GM12892 (cell line): ENCODE measurements around the gene SCAMP2.

ENCODE experiments used
- DNase-seq: peaks from one replicate; pipeline ENCODE4 v3.0.0; 2011; ENCODE audit not compliant: insufficient read length
- FAIRE-seq: peaks from 2 replicates; lab custom pipeline; 2011; peaks lifted over from hg19 to GRCh38; lab: Jason Lieb, UNC
- POLR2A ChIP-seq: IDR thresholded peaks from 2 replicates; pipeline ENCODE4 v1.6.1; 2011; ENCODE audit warnings: low read depth, low read length, control low read depth
- POLR2AphosphoS5 ChIP-seq: IDR thresholded peaks from 2 replicates; pipeline ENCODE4 v1.6.1; 2011; ENCODE audit warnings: low read depth, low read length, control low read depth
- TAF1 ChIP-seq: IDR thresholded peaks from 2 replicates; pipeline ENCODE4 v1.6.1; 2011; ENCODE audit warnings: low read depth, mild to moderate bottlenecking, control low read depth, low read length, borderline replicate concordance

Gene SCAMP2

DNA sequence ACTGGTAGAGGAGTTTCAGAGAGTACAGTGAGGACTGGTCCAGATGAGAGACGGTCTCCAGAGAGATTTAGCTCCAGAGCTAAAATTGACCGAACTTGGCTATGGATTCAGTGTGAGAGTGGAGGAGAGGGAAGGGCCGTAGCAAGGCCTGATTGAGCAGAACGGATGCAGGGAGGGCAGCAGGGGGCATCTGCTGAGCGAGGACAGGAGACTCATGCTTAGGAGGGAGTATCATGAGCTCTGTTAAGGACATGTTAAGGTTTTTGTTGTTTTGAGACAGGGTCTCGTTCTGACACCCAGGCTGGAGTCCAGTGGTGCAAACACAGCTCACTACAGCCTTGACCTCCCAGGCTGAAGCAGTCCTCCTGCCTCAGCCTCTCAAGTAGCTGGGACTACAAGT is 68.2 kb downstream of the SCAMP2 start:
- DNase-seq = no peak
- no peak for FAIRE-seq
- TF ChIP-seq POLR2AphosphoS5 (0 out of 2 replicates have a peak, but pooled peaks have one; percentile 39), POLR2A (no peak; the same call in 1 of the 2 replicates)

DNA sequence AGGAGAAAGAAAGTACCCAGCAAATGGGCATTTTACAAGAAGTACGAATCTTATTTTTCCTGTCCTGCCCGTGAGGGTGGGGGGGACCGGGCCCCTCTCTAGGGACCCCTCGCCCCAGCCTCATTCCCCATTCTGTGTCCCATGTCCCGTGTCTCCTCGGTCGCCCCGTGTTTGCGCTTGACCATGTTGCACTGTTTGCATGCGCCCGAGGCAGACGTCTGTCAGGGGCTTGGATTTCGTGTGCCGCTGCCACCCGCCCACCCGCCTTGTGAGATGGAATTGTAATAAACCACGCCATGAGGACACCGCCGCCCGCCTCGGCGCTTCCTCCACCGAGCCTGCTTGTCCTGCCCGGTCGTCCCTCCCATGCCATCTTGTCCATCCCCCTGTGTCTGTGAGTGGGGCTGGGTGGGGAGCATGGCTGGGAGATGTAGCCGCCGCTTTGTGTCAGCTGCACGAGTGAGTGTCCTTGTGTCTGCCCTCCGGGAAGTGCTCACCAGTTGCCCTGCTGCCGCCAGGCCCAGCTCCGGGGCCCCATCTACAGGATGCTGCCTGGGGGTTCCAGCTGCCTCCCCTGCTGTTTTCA is 70.2 kb downstream of the SCAMP2 start:
- DNase-seq (no peak), FAIRE-seq (no peak)
- TF ChIP-seq POLR2AphosphoS5 (no peak), POLR2A (no peak), TAF1 (no peak)

DNA sequence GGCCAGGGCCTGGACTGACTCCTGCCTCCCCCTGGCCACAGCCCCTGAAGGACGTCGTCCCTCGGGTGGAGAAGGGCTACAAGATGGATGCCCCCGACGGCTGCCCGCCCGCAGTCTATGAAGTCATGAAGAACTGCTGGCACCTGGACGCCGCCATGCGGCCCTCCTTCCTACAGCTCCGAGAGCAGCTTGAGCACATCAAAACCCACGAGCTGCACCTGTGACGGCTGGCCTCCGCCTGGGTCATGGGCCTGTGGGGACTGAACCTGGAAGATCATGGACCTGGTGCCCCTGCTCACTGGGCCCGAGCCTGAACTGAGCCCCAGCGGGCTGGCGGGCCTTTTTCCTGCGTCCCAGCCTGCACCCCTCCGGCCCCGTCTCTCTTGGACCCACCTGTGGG is 70.9 kb downstream of the SCAMP2 start:
- FAIRE-seq (no peak), DNase-seq (no peak)
- TF ChIP-seq POLR2AphosphoS5 = no peak
- TF ChIP-seq TAF1 = no peak
- TF ChIP-seq POLR2A = no peak

DNA sequence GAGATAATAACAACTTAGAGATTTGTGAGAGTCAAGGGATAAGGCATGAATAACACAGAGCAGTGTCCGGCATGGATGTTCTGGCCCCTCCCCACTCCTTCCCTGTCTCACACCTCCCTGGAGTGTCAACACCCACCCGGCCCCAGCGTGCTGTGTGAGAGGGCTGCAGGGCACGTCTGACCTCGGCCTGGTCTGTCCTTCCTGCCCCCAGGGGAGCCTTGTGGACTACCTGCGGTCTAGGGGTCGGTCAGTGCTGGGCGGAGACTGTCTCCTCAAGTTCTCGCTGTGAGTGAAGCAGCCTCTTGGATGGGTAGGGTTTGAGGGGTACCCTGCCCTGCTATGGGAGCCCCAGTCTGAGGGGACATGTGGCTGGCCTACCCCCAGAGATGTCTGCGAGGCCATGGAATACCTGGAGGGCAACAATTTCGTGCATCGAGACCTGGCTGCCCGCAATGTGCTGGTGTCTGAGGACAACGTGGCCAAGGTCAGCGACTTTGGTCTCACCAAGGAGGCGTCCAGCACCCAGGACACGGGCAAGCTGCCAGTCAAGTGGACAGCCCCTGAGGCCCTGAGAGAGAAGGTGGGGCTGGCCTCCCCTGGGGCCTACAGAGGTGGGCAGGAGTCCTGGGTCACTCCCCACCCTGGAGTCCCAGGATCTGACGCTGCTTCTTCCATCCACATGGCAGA is 71.7 kb downstream of the SCAMP2 start:
- no peak for FAIRE-seq
- TF ChIP-seq POLR2AphosphoS5 = 0 out of 2 replicates have a peak, but pooled peaks have one; percentile 23
- TF ChIP-seq TAF1 = no peak
- no peak for TF ChIP-seq POLR2A
- DNase-seq = no peak

DNA sequence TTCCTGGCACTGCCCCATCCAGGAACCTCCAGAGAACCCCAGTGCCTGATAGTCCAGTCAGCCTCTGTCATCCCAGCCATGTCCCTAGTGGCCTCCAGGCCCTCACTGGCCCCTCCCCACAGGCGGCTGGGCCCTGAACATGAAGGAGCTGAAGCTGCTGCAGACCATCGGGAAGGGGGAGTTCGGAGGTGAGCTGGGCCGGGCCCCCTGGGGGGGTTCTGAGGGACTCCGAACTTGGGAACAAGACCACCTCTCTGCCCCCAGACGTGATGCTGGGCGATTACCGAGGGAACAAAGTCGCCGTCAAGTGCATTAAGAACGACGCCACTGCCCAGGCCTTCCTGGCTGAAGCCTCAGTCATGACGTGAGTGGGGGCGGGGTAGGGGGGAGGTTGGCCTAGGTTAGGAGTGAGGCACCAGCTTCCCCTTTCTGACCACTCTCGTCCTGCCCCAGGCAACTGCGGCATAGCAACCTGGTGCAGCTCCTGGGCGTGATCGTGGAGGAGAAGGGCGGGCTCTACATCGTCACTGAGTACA is 72.5 kb downstream of the SCAMP2 start:
- TF ChIP-seq TAF1 (no peak), POLR2A (no peak), POLR2AphosphoS5 (no peak)
- DNase-seq = no peak
- no peak for FAIRE-seq

DNA sequence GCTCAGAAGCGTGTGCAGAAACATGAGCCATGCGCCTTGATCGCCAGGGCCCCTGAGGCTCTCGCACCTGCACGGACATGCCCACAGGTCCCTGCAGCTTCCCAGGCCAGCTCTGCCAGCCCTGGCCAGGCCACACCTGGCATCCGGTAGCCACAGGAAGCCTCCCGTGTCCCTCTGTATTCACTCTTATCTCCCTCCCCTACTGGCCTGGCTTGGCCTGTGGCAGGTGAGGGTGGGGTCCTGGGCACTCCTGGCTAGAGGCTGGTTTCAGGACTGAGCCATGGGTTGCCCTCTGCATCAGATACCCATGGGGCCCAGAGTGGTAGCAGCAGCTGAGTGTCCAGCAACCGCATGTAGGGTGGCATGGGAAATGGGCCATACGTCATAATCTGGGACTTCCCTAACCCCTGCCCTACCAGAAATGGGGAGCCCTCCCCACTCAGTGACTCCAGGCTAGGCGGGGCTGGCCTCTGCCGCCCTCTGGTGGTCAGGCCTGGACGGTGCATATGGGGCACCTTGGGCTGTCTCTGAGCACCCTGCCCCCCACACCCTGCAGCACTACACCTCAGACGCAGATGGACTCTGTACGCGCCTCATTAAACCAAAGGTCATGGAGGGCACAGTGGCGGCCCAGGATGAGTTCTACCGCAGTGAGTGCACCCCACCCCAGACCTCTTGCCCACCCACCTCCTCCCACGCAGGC is 73.2 kb downstream of the SCAMP2 start:
- FAIRE-seq (peak; percentile 99), DNase-seq (peak; percentile 98)
- TF ChIP-seq POLR2AphosphoS5 (peak; percentile 52; the same call in 1 of the 2 replicates), POLR2A (peak; percentile 65; the same call in 1 of the 2 replicates), TAF1 (no peak)

DNA sequence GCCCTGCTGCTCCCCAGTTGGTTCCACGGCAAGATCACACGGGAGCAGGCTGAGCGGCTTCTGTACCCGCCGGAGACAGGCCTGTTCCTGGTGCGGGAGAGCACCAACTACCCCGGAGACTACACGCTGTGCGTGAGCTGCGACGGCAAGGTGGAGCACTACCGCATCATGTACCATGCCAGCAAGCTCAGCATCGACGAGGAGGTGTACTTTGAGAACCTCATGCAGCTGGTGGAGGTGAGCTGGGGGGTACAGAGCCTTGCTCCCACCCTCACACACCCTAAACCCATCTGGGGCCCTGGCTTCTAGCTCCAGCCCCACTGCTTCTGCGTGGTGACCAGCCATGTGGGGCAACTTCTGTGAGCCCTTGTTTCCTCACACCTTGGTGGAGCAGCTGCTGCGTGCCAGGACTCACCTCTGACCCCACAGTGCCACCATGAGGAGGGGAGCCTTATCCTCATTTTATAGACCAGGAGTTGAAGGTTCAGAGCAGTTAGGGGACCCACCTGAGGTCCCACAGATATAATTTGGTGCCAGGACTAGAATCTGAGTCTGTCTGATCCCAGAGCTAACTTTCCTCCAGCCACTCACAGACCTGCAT is 73.8 kb downstream of the SCAMP2 start:
- FAIRE-seq (peak; percentile 78), DNase-seq (no peak)
- TF ChIP-seq TAF1 = no peak
- no peak for TF ChIP-seq POLR2A
- TF ChIP-seq POLR2AphosphoS5 = no peak

DNA sequence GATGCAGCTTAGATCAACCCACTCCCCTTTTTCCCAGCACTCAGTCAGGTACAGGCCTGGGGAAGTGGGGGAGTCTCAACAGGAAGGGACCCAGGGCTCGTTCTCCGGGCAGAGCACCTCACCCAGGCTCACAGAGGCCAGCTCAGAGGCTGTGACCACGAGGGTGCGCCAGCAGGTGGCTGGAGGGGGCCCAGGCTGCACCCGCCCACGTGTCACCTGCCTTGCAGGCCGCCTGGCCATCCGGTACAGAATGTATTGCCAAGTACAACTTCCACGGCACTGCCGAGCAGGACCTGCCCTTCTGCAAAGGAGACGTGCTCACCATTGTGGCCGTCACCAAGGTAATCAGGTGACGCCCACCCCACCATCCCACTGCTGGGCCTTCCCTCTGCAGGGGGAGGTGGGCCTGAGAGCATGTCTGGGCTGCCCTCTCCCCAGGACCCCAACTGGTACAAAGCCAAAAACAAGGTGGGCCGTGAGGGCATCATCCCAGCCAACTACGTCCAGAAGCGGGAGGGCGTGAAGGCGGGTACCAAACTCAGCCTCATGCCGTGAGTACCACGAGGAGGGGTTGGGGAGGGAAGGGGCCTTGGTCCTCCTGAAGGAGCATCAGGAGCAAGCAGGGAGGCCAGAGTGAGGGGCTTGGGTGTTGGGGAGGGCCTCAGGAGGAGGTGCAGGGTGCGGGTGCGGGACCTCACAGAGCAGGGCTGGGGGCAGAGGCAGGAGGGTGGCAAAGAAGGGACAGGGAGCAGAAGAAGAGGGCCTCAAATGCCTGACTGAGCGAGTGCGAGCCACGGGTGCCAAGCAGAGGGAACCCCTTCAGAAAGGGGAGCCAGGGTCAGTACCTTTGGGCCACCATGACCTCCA is 74.5 kb downstream of the SCAMP2 start:
- FAIRE-seq = peak; percentile 93
- DNase-seq = no peak

DNA sequence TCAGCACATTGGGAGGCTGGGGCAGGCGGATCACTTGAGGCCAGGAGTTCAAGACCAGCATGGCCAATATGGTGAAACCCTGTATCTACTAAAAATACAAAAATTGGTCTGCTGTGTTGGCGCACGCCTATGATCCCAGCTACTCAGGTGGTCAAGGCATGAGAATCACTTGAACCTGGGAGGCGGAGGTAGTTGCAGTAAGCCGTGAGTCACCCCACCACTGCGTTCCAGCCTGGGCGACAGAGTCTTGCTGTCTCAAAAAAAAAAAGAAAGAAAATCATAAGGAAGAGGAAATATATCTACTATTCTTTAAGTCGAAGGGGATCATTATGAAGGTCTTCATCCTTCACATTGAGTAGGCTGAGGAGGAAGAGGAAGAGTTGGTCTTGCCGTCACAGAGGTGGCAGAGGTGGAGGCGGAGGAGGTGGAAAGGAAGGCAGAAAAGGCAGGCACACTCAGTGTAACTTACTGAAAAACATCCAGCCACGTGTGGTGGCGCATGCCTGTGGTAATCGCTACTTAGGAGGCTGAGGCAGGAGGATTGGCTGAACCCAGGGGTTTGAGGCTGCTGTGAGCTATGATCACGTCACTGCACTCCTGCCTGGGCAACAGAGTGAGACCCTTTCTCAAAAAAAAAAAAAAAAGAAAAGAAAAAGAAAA is 77.1 kb downstream of the SCAMP2 start:
- no peak for FAIRE-seq
- no peak for TF ChIP-seq POLR2A
- no peak for TF ChIP-seq TAF1
- no peak for TF ChIP-seq POLR2AphosphoS5
- no peak for DNase-seq

More for the DNA sequence above, 74.5 kb downstream of the SCAMP2 start:
- TF ChIP-seq POLR2A = 0 out of 2 replicates have a peak, but pooled peaks have one; percentile 5
- no peak for TF ChIP-seq POLR2AphosphoS5
- TF ChIP-seq TAF1 = no peak

DNA sequence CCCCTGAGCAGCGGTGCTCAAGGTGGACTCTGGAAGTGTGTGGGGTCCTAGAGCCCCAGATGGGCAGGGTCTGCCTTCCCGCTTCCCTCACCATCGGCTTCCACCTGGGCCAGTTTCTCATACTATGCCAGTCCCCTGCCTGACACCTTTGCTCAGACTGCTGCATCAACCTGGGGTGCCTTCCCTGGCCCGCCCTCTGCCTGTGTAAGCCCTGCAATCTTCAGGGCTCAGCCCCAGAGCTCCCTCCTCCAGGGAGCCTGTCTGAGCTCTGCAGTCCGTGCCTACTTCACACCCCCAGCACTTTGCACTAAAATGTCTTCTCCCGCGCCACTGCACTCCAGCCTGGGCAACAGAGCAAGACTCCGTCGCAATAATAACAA is 78.2 kb downstream of the SCAMP2 start:
- no peak for FAIRE-seq
- no peak for DNase-seq
- TF ChIP-seq POLR2AphosphoS5 = no peak
- no peak for TF ChIP-seq TAF1
- TF ChIP-seq POLR2A = no peak
